ENCODE measurements around the gene FAR2.

The FAR2 gene

GRCh38 chr12:29208936-29209701, 60.0 kb downstream of the FAR2 start:
- DNase-seq = no peak

- DNase-seq = no peak
Observed at GRCh38 chr12:29211696-29212095, 62.6 kb downstream of the FAR2 start.

DNA sequence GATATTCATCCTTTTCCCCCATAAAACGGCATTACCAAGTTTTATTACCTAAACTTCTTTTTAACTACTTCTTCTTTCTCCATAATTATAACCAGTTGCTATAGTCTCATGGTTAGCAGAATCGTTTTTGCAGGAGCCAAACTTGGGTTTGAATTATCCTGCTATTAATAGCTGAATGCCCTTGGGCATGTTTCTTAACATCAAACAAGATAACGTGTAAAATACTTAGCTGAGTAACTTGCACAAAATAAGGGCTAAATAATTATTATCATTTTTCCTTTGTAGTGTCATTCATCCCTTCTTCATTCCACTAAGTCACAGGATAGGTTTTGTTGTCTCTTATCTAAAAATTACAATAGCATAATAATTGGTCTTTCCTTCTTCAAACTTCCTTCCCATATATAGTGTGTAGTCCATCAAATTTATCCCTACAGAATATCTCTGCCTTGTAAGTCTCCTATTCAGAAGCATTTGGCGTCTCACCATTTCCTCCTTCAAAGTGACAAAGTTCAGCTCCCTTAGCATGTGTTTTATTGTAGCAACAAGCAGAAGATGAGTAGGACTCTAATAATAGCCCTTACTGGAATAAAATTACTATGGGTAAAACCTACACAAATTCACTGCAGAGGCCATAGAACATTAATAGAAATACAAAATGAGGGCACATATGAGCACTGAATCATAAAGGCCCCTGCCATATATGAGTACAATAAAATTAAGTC, 63.8 kb downstream of the FAR2 start:
- no peak for DNase-seq

DNA sequence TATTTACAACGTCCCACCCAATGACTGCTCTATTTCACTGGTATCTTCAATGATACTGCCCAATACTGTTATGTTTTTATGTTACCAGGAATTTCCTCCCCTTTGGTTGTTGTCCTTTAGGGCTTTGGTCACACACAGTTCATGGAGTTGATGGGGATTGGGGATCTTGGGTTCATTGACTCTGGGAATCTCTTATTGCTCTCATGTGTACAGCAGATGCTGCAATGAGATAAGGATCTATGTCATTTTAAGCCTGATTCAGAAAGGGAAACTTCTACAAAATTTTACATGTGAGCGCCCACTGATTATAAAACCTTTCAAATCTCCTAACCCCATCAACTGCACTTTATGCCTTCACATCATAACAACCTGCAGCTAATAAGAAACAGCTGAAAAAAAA, 67.2 kb downstream of the FAR2 start:
- no peak for DNase-seq

DNA sequence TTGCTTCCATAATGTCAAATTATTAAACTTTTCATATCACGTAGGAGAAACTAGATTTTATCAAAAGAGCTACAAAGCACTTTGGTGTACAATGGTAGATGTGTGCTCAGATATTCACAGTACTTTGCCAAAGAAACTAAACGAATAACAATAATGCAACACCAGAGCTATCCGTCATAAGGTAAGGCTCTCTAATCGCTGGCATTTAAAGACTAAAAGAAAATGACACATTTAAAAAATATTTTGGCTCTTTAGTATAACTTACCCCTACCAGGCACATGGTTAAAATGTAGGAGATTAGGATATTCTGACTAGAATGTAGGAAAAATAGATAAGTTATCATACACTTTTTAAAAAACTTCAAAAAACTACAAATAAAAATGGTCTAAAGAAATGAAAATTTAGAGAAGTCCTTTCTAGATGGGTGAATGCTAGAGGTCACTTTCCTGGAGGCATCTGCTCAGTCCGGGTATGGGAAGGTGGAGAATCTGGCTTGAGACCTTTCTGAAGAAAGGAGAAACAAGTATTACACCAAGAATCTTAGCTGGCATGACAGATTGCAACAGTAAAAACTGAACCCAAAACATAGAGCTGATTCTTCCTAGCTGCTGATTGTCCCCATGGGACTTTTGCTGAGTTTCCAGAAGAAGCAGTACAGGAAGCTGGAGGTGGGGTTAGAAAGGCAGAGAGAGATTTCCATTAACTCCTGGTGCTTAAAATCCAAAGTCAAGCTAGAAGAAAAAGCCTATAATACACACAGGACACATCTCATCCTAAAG, 67.9 kb downstream of the FAR2 start:
- no peak for DNase-seq

GRCh38 chr12:29220632-29221336, 71.7 kb downstream of the FAR2 start:
- no peak for DNase-seq

- no peak for DNase-seq
Observed at GRCh38 chr12:29222200-29222599, 73.1 kb downstream of the FAR2 start.

DNA sequence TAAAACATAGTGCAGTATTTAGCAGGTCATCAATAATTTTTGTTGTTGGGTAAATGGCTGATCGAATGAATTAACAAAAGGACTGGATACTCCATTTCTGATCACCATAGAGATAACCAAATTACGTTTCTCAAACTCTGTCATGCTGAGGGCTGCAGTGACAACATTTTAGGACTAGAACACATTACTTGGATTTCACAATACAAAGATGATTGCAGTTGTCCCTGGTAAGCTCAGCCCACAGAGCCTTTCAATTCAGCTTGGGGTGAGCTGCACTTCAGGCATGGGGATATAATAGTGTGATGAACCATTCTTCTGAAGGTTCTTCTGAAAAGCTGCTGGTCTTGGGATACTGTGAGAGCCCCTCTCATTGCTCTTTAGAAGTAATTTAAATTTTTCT, 74.3 kb downstream of the FAR2 start:
- no peak for DNase-seq

GRCh38 chr12:29223956-29224543, 75.0 kb downstream of the FAR2 start:
- no peak for DNase-seq

GRCh38 chr12:29224572-29224971, 75.5 kb downstream of the FAR2 start:
- DNase-seq = no peak

- no peak for DNase-seq
Observed at GRCh38 chr12:29225834-29226233, 76.8 kb downstream of the FAR2 start.

DNA sequence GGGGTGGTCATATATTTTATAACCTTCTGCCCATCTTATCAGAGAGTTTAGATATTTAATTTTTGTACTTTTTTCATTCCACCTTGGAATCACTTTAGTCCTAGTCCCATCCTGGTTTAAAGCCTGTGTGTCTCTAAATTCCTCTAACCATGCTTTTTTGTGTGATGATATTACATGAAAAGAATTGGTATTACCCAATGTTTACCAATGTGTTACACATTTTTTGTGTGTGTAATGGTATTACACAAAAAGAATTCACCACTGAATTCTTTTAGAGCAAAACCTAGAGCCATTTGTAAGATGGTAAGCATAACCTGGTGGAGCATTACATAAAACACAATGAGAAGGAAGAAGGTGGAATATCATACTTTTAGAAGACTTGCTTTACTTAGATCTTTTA, 77.5 kb downstream of the FAR2 start:
- DNase-seq = no peak

- DNase-seq = no peak
Observed at GRCh38 chr12:29228474-29229157, 79.5 kb downstream of the FAR2 start.

DNA sequence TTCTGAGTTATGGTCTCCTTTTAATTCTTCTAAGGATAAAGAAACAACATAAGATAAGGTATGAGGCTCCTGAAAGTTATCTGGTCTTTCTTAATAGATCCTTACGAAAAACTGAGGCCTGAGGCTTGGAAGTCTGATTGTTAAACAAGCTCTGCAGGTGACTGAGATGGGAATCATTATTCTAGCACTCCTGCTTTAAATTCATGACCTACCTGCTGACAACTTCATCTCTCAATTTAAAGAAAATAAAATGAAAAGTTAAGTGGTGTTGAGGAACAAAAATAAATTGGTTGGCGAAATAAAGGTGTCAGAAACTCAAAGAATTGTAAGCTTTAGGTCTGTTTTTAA, 80.1 kb downstream of the FAR2 start:
- no peak for DNase-seq

GRCh38 chr12:29229937-29230336, 80.9 kb downstream of the FAR2 start:
- DNase-seq = no peak

GRCh38 chr12:29230800-29231560, 81.9 kb downstream of the FAR2 start:
- no peak for DNase-seq

GRCh38 chr12:29232086-29232485, 83.0 kb downstream of the FAR2 start:
- DNase-seq = no peak

DNA sequence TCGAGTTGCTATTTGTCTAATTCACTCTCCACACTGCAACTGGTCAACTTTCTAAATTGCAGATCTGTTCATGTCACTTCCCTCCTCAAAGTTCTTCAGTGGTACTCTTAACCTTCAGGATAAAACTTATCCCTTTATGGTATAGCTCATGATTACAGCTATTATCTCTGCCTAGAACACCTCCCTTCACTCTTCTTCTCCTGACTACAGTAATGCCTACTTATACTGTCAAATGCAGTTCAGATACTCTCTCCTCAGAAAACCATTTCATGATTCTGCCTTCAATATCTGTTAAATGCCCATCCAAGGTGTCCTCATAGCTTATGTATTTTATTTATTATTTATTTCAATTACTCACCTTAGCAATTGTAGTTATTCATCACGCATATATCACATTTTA, 85.5 kb downstream of the FAR2 start:
- no peak for DNase-seq

GRCh38 chr12:29234965-29235626, 86.0 kb downstream of the FAR2 start:
- no peak for DNase-seq

DNA sequence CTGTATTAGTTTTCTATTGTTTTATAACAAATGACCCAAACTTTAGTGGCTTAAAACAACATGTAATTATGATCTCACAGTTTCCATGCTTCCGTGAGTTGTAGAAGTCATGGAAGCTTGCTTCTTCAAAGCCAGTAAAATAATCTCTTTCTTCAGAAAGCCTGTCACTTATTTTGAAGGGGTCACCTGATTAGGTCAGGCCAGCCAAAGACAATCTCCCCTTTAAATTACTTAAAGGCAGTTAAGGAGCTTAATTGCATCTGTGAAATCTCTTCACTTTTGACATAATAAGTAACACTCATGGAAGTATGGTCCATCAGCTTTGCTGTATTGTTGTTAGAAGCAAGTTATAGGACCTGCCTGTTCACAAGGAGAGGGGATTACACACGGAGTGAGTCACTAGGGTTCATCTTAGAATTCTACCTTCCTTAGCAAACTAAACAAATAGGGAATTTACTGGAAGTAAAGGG, 89.8 kb downstream of the FAR2 start:
- DNase-seq = no peak

- no peak for DNase-seq
Observed at GRCh38 chr12:29239336-29239735, 90.3 kb downstream of the FAR2 start.

Measured in COR-L47 (cell line).